ENCODE data around the gene APOD.

GRCh38 chr3:195555110-195555509 is 28.6 kb downstream of the APOD start:
- no peak for TF ChIP-seq CTCF (IDR thresholded peaks at IDR 0.05)
- no peak for TF ChIP-seq POLR2A (IDR thresholded peaks at IDR 0.05)
- TF ChIP-seq POLR2AphosphoS5 (IDR thresholded peaks at IDR 0.05): no peak
